ENCODE results near the gene ABCC10.
"Not testable (repeated sequence)": the region's sequence is repeated elsewhere in the genome, so short reads cannot be mapped to it uniquely, and the experiment has no call there.

The ABCC10 gene

DNA sequence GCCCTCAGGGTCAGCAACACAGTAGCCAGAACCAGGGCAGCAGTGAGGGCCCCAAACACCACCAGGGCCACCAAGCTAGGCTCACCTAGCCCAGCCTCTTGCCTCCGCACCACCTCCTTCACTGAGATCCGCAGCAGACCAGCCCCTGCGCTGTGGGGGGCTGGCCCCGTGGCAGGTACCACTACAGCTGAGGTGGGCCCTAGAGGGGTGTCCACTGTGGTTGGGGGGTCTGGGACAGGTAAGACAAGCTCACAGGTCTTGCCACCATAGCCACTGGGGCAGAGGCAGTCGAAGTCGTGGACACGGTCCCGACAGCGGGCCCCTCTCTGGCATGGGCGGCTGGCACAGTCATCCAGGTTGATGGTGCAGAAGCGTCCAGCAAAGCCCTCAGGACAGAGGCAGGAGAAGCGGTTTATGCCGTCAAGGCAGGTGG lies 23.4 kb downstream of the ABCC10 start:
- no peak for DNase-seq

GRCh38 chr6:43451348-43451747 lies 24.0 kb downstream of the ABCC10 start:
- DNase-seq = no peak

DNA sequence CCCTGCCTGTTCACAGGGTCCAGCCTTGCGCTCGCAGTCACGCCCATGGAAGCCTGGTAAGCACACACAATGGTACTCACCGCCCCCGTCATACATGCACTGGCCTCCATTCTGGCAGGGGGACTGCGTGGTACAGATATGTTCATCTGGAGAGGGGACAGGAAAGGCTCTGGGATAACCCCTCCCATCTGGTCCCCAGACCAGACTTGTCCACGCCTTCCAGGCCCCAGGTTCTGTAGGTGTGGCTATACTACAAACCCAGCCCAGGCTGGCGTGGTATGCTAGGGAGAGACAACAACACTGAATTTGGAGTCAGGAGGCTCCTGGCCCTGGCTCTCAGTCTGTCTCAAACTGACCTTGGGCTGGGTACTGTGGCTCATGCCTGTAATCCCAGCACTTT lies 24.6 kb downstream of the ABCC10 start:
- no peak for DNase-seq

DNA sequence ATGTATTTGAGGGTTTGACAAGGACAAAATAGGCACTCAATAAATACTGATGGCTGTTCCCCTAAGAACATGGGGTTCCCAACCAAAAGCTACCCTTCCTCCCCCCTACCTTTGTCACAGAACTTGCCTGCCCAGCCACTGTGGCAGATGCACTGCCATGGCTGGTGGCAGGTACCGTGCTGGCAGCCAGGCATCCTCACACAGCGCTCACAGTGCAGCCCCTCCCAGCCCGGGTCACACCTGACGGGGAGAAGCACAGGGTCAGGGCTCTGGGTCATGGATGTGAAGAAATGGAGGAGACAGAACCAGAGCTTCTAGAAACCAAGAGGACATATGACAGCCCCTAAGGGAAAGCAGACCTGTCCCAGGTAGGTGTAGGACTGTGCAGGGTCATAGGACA lies 25.6 kb downstream of the ABCC10 start:
- DNase-seq = no peak

GRCh38 chr6:43453831-43454230 lies 26.5 kb downstream of the ABCC10 start:
- no peak for DNase-seq

DNA sequence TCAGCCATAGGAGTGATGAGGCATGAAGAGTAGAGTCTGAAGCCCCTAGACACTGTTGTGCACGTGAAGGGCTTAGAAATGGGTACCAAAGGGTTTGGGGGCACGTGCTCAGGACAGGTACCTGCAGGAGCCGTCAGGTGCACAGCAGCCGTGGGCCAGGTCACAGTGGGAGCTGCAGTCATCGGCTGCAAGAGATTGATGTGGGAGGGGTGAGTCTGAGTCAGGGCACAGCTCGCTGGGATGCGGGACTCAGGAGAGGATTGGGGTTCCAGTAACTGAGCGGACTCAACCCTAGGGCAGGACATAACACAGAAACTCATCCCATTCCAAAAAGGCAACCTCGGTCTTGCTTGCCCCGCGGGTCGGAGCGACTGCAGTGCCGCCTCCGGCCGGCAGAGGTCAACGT lies 27.0 kb downstream of the ABCC10 start:
- no peak for DNase-seq

GRCh38 chr6:43454696-43455530 lies 27.6 kb downstream of the ABCC10 start:
- DNase-seq = peak; percentile 34

GRCh38 chr6:43455531-43456428 lies 28.4 kb downstream of the ABCC10 start, which contains the start of gene DLK2:
TSS of gene DLK2 (minus strand) at chr6:43455548. CDS start at chr6:43454825, 723 bp downstream.
- DNase-seq = no peak

DNA sequence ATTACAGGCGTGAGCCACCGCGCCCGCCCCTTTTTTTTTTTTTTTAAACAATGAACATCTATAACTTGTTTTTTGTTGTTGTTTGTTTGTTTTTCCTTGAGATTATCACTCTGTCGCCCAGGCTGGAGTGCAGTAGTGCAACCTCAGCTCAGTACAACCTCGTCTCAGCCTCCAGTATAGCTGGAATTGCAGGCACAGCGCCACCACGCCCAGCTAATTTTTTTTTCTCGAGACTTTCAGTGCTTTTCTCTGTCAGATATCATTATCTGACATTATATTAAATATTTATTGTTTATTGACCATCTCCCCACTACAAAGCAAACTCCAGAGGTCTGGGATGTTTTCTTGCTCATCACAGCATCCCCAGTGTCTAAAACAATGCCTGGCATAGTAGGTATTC lies 30.3 kb downstream of the ABCC10 start:
- no peak for DNase-seq

DNA sequence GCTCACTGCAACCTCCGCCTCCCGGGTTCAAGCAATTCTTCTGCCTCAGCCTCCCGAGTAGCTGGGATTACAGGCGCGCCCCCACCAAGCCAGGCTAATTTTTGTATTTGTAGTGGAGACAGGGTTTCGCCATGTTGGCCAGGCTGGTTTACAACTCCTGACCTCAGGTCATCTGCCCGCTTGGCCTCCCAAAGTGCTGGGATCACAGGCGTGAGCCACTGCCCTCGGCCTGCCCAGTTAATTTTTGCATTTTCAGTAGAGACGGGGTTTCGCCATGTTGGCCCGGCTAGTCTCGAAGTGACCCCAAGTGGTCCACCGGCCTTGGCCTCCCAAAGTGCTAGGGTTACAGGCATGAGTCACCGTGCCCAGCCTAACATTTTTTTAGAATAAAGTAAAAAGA lies 30.8 kb downstream of the ABCC10 start:
- not testable (repeated sequence) for DNase-seq

GRCh38 chr6:43459535-43459934 lies 32.2 kb downstream of the ABCC10 start:
- DNase-seq = no peak

- DNase-seq = no peak
Measured at GRCh38 chr6:43460032-43460431, 32.7 kb downstream of the ABCC10 start.

DNA sequence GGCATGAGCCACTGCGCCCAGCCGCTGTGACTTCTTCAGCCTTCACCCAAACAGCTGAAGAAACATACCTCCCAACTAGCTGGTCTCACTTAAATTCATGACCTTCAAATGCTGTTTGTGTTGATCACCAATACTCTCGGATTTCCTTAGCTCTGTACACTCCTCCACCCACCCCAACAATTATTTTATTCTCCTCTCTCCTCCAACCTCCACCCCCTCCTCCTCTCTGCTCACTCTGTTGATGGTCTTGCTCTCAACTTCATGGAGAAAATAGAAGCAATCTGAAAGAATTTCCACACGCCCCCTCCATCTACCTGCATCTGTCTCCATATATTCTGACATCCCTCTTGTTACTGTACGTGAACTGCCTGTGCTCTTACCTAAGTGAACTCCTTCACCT lies 34.6 kb downstream of the ABCC10 start:
- DNase-seq = no peak

GRCh38 chr6:43464337-43464736 lies 37.0 kb downstream of the ABCC10 start:
- DNase-seq = no peak

DNA sequence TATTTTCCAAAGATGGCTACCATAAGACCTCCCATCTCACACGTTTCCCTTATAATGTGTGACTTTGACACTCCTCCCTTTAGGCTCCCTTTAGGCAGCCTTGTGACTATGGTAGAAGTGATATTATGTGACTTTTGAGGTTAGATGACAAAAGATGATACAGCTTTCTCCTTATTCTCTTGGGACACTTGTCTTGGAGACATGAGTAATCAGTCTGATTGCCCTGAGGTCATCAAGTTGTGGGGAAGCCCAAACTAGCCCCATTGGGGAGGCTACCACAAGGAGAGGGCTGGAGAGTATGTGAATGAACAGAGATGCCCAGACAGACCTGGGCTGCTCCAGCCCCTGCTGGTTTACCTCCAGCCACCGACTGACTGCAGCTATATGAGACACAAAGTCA lies 38.6 kb downstream of the ABCC10 start:
- DNase-seq = no peak

DNA sequence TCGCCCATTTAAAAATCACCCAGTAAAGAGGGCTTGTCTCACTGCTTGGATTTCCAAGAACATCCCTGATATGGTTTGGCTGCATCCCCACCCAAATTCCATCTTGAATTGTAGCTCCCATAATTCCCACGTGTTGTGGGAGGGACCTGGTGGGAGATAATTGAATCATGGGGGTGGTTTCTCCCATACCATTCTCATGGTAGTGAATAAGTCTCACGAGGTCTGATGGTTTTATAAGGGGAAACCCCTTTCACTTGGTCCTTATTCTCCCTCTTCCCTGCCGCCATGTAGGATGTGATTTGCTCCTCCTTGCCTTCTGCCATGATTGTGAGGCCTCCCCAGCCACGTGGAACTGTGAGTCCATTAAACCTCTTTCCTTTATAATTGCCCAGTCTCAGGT lies 39.9 kb downstream of the ABCC10 start:
- DNase-seq = not testable (repeated sequence)

DNA sequence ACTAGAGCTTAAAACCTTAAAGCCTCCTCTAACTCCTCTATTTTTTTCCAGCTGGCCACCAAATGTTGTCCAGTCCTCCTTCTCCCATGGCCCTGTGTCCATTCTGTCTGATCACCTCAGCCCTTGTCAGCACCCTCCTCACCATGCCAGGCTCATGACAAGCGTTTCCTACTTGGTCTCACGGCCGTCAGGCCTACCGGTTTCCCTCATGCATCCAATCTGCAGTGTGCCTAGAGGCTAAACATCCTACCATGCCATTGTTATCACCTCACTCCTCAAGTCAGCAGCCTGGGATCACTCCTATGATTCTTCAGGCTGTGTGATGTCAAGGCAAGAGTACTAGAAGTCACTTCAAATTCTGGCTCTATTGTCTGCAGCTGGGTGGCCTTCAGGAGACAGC lies 40.4 kb downstream of the ABCC10 start:
- DNase-seq = no peak

DNA sequence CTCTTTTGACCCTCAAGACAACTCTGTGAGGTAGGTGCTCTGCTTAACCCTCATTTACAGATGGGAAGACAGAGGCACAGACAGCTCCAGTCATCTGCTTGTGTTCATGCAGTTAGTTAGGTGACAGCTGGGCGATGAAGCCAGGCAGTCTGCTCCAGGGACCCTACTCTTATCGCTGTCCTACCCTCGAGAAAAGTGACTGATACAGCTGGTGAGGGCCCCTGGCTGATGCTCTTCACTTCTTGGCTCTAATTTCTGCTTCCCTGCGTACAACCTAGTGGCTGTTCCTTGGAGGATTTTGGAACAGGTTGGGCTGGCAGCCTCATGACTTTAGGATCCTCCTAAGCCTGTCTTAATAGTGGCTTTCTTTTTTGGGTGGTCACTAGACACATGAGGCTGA lies 40.9 kb downstream of the ABCC10 start:
- no peak for DNase-seq

DNA sequence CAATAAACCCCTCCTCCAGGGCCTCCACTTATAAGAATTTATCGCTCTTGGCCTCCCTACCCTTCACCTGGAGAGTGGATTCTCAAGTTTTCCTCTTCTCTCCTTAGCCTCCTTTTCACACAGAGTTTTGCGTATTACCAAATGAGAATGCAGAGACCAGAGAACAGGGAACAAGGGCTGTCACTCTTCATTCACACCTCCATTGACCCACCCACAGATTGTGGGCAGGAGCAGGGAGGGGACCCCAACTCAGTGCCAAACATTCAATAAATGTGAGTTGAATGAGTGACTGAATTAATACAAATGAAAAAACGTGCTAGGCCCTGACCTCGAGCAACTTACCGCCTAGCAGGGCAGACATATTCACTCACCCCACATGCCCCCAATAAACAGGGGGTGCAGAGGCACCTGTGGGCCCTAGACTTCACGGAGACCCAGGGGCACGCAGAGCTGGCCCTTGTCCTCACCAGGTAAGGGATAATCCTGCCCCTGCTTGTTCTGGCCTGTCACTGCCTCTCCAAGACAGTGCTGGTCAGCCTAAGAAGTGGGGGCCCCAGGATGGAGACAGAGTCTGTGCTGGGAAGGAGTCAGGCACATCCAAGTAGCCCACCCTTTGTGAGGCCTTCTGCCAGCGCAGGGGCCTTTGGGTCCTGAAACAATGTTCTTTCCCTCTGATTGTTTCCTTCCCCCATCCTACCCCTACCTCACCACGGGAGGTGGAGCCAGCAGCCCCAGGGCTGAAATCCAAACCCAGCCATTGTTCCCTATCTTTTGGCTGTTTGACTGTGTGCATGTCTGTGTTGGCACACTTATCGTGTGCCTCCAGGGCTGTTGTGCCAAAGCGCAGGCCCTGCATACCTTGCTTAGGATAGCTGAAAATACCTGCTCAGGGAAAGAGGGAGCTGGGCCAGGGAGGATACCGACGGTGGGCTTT lies 41.7 kb downstream of the ABCC10 start:
- no peak for DNase-seq

- DNase-seq = no peak
Measured at GRCh38 chr6:43469947-43470346, 42.6 kb downstream of the ABCC10 start.

DNA sequence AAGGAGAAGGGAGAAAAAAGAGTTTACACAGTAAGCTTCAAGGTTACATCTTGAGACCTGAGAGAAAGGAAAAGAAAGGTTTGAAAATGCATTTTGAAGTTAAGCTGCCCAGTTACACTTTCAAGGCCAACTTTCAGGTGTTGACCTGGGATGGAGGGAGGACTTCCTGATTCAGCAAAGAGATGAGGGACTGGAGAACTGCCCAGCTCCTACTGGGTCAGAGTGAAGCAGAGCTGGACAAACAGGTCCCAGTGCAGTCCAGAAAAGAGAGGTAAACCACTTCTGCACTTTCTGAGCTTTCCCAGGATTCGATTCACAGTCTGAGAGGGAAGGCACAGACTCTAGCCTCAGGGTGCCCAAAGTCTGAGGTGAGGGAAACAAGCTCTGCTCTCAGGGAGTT lies 44.1 kb downstream of the ABCC10 start:
- no peak for DNase-seq

DNA sequence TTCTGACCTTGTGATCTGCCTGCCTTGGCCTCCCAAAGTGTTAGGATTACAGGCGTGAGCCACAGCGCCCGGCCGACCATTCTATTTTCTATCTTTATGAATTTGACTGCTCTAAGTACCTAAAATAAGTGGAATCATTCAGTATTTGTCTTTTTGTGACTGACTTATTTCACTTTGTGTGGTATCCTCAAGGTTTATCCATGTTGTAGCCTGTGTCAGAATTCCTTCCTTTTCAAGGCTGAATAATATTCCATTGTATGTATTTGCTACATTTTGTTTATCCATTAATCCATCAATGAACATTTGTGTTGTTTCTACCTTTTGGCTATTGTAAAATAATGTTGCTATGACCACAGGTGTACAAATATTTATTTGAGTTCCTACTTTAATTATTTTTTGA lies 45.2 kb downstream of the ABCC10 start:
- DNase-seq = no peak

- no peak for DNase-seq
Measured at GRCh38 chr6:43475516-43475915, 48.2 kb downstream of the ABCC10 start.

Data from NCI-H2029 (cell line).